Liver (tissue), 9 donors: ENCODE measurements around the gene PROB1. TPM values are rescaled to one million over a fixed set of nuclear protein-coding genes. Genes with fewer than 3 reads are reported as not detected.
"Not testable (repeated sequence)": the region's sequence is repeated elsewhere in the genome, so short reads cannot be mapped to it uniquely, and the experiment has no call there.

Experiments
- DNase-seq: peaks from one replicate; pipeline ENCODE4 v3.0.0-alpha.2; 2017; ENCODE audit warnings: low spot score
- H3K27ac ChIP-seq, 2 donors: one replicate each; pipeline ENCODE4 v1.7.0; 2013; ENCODE audit warnings: inconsistent platforms in 2 of 2, low read length in 2 of 2, control low read depth in 1 of 2, low read depth in 1 of 2, mild to moderate bottlenecking in 1 of 2
- H3K27me3 ChIP-seq, 4 donors: one replicate each; pipeline versions ENCODE4 v1.6.1 to v1.7.0; 2013; ENCODE audit warnings: low read length in 3 of 4, inconsistent platforms in 1 of 4, mild to moderate bottlenecking in 1 of 4, moderate library complexity in 1 of 4; ENCODE audit not compliant: control insufficient read depth in 4 of 4, insufficient read depth in 4 of 4
- H3K36me3 ChIP-seq, 4 donors: one replicate each; pipeline versions ENCODE4 v1.6.1 to v1.7.0; 2013; ENCODE audit warnings: low read length in 3 of 4, mild to moderate bottlenecking in 3 of 4, low read depth in 1 of 4, moderate library complexity in 1 of 4; ENCODE audit not compliant: control insufficient read depth in 4 of 4, insufficient read depth in 3 of 4
- H3K4me1 ChIP-seq, 4 donors: one replicate each; pipeline versions ENCODE4 v1.6.1 to v1.7.0; 2013; ENCODE audit warnings: low read length in 3 of 4, mild to moderate bottlenecking in 3 of 4, moderate library complexity in 1 of 4; ENCODE audit not compliant: control insufficient read depth in 4 of 4, insufficient read depth in 4 of 4
- H3K4me3 ChIP-seq, 3 donors: one replicate each; pipeline versions ENCODE4 v1.6.1 to v1.7.0; 2013; ENCODE audit warnings: low read length in 3 of 3, control low read depth in 1 of 3, low read depth in 1 of 3, mild to moderate bottlenecking in 1 of 3
- H3K9ac ChIP-seq, 2 donors: one replicate each; pipeline ENCODE4 v1.7.0; 2013; ENCODE audit warnings: low read length in 2 of 2, mild to moderate bottlenecking in 2 of 2, moderate library complexity in 2 of 2, control low read depth in 1 of 2, low read depth in 1 of 2
- H3K9me3 ChIP-seq, 4 donors: one replicate each; pipeline versions ENCODE4 v1.6.1 to v1.7.0; 2013; ENCODE audit warnings: low read length in 3 of 4; ENCODE audit not compliant: control insufficient read depth in 4 of 4
- ATF3 ChIP-seq: IDR thresholded peaks from 2 replicates; pipeline ENCODE4 v1.6.1; 2016; ENCODE audit warnings: antibody characterized with exemption
- EGR1 ChIP-seq, 2 donors: IDR thresholded peaks; 2 replicates each; pipeline ENCODE4 v1.6.1; 2016 to 2018; ENCODE audit warnings: antibody characterized with exemption in 2 of 2, low read depth in 2 of 2
- FOXA1 ChIP-seq: IDR thresholded peaks from 2 replicates; pipeline ENCODE4 v1.6.1; 2016; ENCODE audit warnings: antibody characterized with exemption
- GABPA ChIP-seq, 2 donors: IDR thresholded peaks in 1 of 2; conservative IDR thresholded peaks in 1 of 2; 2 replicates each; pipeline ENCODE4 v1.6.1; 2016; ENCODE audit warnings: antibody characterized with exemption in 2 of 2, mild to moderate bottlenecking in 1 of 2, moderate library complexity in 1 of 2
- HNF4A ChIP-seq, 2 donors: conservative IDR thresholded peaks; 2 replicates each; pipeline ENCODE4 v1.6.1; 2016; ENCODE audit warnings: antibody characterized with exemption in 2 of 2, mild to moderate bottlenecking in 2 of 2
- JUND ChIP-seq, 2 donors: IDR thresholded peaks; 2 replicates each; pipeline ENCODE4 v1.6.1; 2016; ENCODE audit warnings: antibody characterized with exemption in 2 of 2
- NR2F2 ChIP-seq: IDR thresholded peaks from 2 replicates; pipeline ENCODE4 v1.6.1; 2016; ENCODE audit warnings: antibody characterized with exemption
- RAD21 ChIP-seq, 2 donors: IDR thresholded peaks; 2 replicates each; pipeline ENCODE4 v1.6.1; 2016; ENCODE audit warnings: antibody characterized with exemption in 2 of 2, mild to moderate bottlenecking in 2 of 2
- RXRA ChIP-seq, 2 donors: IDR thresholded peaks; 2 replicates each; pipeline ENCODE4 v1.6.1; 2017 to 2018; ENCODE audit warnings: antibody characterized with exemption in 2 of 2, mild to moderate bottlenecking in 1 of 2
- WGBS: extraction: QIAGEN DNeasy Blood & Tissue Kit; methylation state at CpG from one replicate; pipeline ENCODE4 v1.1.7; 2013; 5-methylcytosine and 5-hydroxymethylcytosine counted together
- polyA plus RNA-seq, 2 donors: library from polyadenylated mRNA; stranded (reverse) in 1 of 2; unstranded in 1 of 2; fragments of 200-250 nt in 1 of 2; fragments of >200 nt in 1 of 2; fragmentation: Nextera tagmentation in 1 of 2; extraction: Ambion mirVana in 1 of 2; gene quantifications; one replicate each; pipeline versions ENCODE4 v1.2.1 to v1.2.3, GENCODE V29; 2013 to 2015
- total RNA-seq, 2 donors: library from RNA; depleted of rRNA; stranded (reverse); fragments of >200 nt; gene quantifications; one replicate each; pipeline ENCODE4 v1.2.3, GENCODE V29; 2014
- TF ChIP-seq, protein P1 (sequence below): IDR thresholded peaks from 2 replicates; pipeline ENCODE4 v1.6.1; 2016; ENCODE audit warnings: antibody characterized with exemption, mild to moderate bottlenecking
- TF ChIP-seq, protein P2 (sequence below): IDR thresholded peaks from 2 replicates; pipeline ENCODE4 v1.6.1; 2016; ENCODE audit warnings: antibody characterized with exemption
- donor health status: healthy.
- donor health status: healthy.
- donor health status: healthy.
- donor health status: healthy.
- donor health status: healthy.

PROB1 gene, protein sequence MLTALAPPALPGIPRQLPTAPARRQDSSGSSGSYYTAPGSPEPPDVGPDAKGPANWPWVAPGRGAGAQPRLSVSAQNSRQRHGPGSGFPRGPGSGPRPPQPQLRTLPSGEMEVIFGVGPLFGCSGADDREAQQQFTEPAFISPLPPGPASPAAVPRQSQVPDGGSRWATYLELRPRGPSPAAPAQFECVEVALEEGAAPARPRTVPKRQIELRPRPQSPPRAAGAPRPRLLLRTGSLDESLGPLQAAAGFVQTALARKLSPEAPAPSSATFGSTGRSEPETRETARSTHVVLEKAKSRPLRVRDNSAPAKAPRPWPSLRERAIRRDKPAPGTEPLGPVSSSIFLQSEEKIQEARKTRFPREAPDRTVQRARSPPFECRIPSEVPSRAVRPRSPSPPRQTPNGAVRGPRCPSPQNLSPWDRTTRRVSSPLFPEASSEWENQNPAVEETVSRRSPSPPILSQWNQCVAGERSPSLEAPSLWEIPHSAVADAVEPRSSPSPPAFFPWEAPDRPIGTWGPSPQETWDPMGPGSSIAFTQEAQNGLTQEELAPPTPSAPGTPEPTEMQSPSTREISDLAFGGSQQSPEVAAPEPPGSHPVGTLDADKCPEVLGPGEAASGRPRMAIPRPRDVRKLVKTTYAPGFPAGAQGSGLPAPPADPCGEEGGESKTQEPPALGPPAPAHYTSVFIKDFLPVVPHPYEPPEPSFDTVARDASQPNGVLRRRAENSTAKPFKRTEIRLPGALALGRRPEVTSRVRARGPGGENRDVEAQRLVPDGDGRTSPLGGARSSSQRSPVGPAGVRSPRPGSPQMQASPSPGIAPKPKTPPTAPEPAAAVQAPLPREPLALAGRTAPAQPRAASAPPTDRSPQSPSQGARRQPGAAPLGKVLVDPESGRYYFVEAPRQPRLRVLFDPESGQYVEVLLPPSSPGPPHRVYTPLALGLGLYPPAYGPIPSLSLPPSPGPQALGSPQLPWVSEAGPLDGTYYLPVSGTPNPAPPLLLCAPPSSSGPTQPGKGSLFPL
- total RNA-seq (under 1 TPM; 0.28 to 0.67 TPM), polyA plus RNA-seq (under 1 TPM; 0.04 to 0.39 TPM)

DNA sequence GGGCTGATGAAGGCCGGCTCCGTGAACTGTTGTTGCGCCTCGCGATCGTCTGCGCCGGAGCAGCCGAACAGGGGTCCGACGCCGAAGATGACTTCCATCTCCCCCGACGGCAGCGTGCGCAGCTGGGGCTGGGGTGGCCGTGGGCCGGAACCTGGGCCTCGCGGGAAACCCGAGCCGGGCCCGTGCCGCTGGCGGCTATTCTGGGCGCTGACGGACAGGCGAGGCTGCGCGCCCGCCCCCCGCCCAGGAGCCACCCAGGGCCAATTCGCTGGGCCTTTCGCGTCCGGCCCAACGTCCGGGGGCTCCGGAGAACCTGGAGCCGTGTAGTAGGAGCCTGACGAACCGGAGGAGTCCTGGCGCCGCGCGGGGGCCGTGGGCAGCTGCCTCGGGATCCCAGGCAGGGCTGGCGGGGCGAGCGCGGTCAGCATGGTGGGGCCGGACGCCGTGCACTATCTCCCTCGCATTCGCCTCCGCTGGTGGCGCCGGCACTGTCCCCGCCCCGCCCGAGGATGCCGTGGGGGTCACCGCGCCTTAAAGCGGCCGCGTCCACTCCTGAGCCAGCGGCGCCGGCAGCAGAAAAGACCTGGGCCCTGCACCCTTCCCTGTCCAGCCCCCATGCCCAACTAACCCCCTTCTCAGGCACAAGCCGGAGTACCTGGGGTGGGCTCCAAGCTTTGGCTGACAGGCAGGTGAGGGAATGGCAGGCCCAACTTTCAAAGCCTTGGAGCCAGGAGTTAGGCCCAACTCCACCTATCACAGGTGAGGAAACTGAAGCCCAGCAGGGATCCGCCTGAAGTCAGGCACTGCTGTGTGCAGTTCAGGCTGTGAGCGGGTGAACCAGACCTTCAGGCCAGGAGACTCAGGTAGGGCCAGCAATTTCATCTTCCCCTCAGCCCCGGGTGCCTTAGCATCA lies at the start of gene PROB1:
Gene PROB1, minus strand, starts transcription at position 451 of the 913 bp plus-strand sequence. Its CDS starts 23 bp downstream, at position 428.
- Histone ChIP-seq H3K27me3 (peaks cover 0 to 3% (median 0%) of the 10 kb centered on the region in 4 donors), H3K4me3 (peak within 1 kb of the TSS; percentile 16 to 59 (median 42)), H3K9ac (no peak within 1 kb of the TSS), H3K36me3 (peaks cover 0 to 1% (median 0%) of the 10 kb centered on the region in 4 donors), H3K9me3 (no peaks in the 10 kb centered on the region), H3K4me1 (peaks cover 9 to 19% (median 17%) of the 10 kb centered on the region in 4 donors), H3K27ac (peak within 1 kb of the TSS; percentile 65 to 69)
- TF ChIP-seq GABPA (IDR thresholded peaks at IDR 0.05 in 1 of 2, conservative IDR thresholded peaks at IDR 0.05 in 1 of 2) = no peak
- no peak for TF ChIP-seq EGR1 (IDR thresholded peaks at IDR 0.05; ENCODE audit: low read depth in 2 of 2)
- TF ChIP-seq RXRA (IDR thresholded peaks at IDR 0.05) = no peak
- TF ChIP-seq FOXA1 = no peak
- TF ChIP-seq HNF4A (conservative IDR thresholded peaks at IDR 0.05) = no peak
- no peak for DNase-seq
- 36% methylated on average over 76 of the region's 76 CpGs for WGBS

GRCh38 chr5:139443831-139444453 lies 49.0 kb upstream of the PROB1 start:
- Histone ChIP-seq H3K27me3 (no peaks in the 10 kb centered on the region), H3K4me3 (no peak overlapping the region), H3K4me1 (peaks cover 0 to 7% (median 2%) of the 10 kb centered on the region in 4 donors), H3K36me3 (no peaks in the 10 kb centered on the region), H3K9me3 (no peaks in the 10 kb centered on the region), H3K27ac (no peak overlapping the region), H3K9ac (no peak overlapping the region)
- WGBS = 70% methylated on average over 4 of the region's 4 CpGs
- DNase-seq = no peak
- TF ChIP-seq FOXA1 (no peak), NR2F2 (no peak), GABPA (IDR thresholded peaks at IDR 0.05 in 1 of 2, conservative IDR thresholded peaks at IDR 0.05 in 1 of 2) (no peak), ATF3 (no peak), RAD21 (IDR thresholded peaks at IDR 0.05) (no peak), JUND (IDR thresholded peaks at IDR 0.05) (no peak)
- TF ChIP-seq, protein P1, sequence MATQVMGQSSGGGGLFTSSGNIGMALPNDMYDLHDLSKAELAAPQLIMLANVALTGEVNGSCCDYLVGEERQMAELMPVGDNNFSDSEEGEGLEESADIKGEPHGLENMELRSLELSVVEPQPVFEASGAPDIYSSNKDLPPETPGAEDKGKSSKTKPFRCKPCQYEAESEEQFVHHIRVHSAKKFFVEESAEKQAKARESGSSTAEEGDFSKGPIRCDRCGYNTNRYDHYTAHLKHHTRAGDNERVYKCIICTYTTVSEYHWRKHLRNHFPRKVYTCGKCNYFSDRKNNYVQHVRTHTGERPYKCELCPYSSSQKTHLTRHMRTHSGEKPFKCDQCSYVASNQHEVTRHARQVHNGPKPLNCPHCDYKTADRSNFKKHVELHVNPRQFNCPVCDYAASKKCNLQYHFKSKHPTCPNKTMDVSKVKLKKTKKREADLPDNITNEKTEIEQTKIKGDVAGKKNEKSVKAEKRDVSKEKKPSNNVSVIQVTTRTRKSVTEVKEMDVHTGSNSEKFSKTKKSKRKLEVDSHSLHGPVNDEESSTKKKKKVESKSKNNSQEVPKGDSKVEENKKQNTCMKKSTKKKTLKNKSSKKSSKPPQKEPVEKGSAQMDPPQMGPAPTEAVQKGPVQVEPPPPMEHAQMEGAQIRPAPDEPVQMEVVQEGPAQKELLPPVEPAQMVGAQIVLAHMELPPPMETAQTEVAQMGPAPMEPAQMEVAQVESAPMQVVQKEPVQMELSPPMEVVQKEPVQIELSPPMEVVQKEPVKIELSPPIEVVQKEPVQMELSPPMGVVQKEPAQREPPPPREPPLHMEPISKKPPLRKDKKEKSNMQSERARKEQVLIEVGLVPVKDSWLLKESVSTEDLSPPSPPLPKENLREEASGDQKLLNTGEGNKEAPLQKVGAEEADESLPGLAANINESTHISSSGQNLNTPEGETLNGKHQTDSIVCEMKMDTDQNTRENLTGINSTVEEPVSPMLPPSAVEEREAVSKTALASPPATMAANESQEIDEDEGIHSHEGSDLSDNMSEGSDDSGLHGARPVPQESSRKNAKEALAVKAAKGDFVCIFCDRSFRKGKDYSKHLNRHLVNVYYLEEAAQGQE = no peak
- TF ChIP-seq, protein P2, sequence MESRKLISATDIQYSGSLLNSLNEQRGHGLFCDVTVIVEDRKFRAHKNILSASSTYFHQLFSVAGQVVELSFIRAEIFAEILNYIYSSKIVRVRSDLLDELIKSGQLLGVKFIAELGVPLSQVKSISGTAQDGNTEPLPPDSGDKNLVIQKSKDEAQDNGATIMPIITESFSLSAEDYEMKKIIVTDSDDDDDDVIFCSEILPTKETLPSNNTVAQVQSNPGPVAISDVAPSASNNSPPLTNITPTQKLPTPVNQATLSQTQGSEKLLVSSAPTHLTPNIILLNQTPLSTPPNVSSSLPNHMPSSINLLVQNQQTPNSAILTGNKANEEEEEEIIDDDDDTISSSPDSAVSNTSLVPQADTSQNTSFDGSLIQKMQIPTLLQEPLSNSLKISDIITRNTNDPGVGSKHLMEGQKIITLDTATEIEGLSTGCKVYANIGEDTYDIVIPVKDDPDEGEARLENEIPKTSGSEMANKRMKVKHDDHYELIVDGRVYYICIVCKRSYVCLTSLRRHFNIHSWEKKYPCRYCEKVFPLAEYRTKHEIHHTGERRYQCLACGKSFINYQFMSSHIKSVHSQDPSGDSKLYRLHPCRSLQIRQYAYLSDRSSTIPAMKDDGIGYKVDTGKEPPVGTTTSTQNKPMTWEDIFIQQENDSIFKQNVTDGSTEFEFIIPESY = no peak

GRCh38 chr5:139440416-139440815 lies 45.5 kb upstream of the PROB1 start:
- 96% methylated on average over 17 of the region's 17 CpGs for WGBS

More at GRCh38 chr5:139440416-139440815, 45.5 kb upstream of the PROB1 start:
- not testable (repeated sequence) for H3K9ac ChIP-seq, H3K36me3 ChIP-seq, H3K27me3 ChIP-seq, DNase-seq, H3K27ac ChIP-seq, H3K9me3 ChIP-seq, H3K4me3 ChIP-seq
- H3K4me1 ChIP-seq = peaks cover 0 to 11% (median 2%) of the 10 kb centered on the region in 4 donors
